ENCODE results near the gene MORN1.

DNA sequence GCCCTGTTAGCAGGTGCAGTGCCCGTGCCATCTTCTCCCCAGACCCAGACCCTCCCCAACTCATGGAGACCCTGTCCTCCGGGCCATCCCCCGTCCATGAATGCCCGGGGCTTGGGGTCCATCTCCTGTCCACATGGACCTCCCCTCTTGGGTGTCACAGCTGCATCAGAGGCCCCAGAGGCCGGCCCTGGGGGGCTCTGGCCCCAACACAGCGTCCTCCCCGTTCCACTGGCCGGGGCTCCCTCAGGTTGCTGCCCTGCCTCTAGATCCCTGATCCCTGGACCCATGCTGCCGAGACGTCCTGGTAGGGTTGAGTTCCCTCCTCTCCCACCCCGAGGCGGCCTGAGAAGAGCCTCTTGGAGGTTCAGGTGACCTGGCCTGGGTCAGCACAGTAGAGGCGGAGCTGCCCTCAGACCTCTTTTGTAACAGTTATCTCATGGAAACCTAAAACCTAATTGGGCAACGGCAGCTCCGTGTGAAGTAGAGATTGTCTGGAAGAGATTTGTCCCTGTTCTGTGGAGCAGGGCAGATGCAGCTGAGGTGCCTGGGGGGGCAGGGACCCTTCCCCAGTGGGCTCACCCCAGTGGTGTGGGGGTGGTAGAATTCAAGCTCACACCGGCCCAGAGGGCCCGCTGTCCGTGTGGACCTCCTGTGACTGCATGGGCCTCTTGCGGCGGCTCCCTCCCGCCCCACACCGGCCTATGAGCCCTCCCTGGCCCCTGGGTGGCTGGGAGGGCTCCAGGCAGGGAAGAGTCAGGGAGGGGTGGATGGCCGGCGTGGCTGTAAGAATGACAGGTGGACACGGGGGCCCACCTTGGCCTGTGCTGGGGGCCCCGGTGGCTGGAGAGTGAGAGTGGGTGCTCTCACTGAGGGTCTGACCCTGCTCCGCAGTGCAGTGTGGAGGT, 107.1 kb downstream of the MORN1 start:
- TF ChIP-seq POLR2A (IDR thresholded peaks at IDR 0.05) = no peak
- TF ChIP-seq CTCF (IDR thresholded peaks at IDR 0.05) = no peak

All from uterus (tissue), 2 donors.